ENCODE measurements around the gene MISFA.
"Not testable (repeated sequence)": the region's sequence is repeated elsewhere in the genome, so short reads cannot be mapped to it uniquely, and the experiment has no call there.

Gene MISFA

GRCh38 chr11:18588297-18589252 is 11.0 kb upstream of the MISFA start, which contains the start of gene UEVLD:
TSS of gene UEVLD (minus strand) at chr11:18588734. CDS start at chr11:18588654, 80 bp downstream.
- ATAC-seq (ENCODE audit: low read depth) (peak; percentile 81), DNase-seq (ENCODE audit: low spot score) (peak; percentile 87)
- Histone ChIP-seq H3K9me3 (ENCODE audit: severe bottlenecking) (no peaks in the 10 kb centered on the region), H3K4me1 (ENCODE audit: insufficient read depth, poor library complexity, severe bottlenecking) (peaks cover 13% of the 10 kb centered on the region), H3K27ac (ENCODE audit: poor library complexity, severe bottlenecking) (peak within 1 kb of the TSS; percentile 43), H3K27me3 (ENCODE audit: insufficient read depth, poor library complexity, severe bottlenecking) (no peaks in the 10 kb centered on the region), H3K4me3 (ENCODE audit: severe bottlenecking) (peak within 1 kb of the TSS; percentile 75), H3K36me3 (ENCODE audit: low read depth) (peaks cover 4% of the 10 kb centered on the region)
- no peak for TF ChIP-seq CTCF (IDR thresholded peaks at IDR 0.05; ENCODE audit: poor library complexity, severe bottlenecking)

DNA sequence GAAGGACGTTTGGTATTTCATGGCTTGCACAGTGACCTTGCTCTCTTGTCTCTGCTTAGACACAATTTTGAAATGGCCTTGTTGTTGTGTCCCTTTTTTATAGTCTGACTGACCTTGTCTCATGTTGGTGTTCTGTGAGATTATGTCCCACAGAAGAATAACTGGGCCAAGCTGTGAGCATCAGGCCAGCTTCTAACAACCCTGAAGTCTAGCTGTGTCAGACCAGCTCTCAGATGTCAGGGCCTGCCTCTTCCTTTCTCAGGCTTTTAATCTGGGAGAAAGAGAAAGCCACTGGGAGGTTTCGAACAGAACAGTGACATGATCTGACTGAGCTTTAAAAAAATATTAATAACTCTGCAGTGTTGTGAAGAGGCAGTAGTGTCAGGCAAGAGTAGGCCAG is 9.0 kb upstream of the MISFA start:
- no peaks in the 10 kb centered on the region for H3K27me3 ChIP-seq (ENCODE audit: insufficient read depth, poor library complexity, severe bottlenecking)
- H3K27ac ChIP-seq (ENCODE audit: poor library complexity, severe bottlenecking), result no peak overlapping the region
- peaks cover 8% of the 10 kb centered on the region for H3K36me3 ChIP-seq (ENCODE audit: low read depth)
- ATAC-seq (ENCODE audit: low read depth) (no peak), DNase-seq (ENCODE audit: low spot score) (no peak)
- H3K4me1 ChIP-seq (ENCODE audit: insufficient read depth, poor library complexity, severe bottlenecking), result peaks cover 22% of the 10 kb centered on the region
- TF ChIP-seq CTCF (IDR thresholded peaks at IDR 0.05; ENCODE audit: poor library complexity, severe bottlenecking), result no peak
- H3K9me3 ChIP-seq (ENCODE audit: severe bottlenecking), result no peaks in the 10 kb centered on the region
- H3K4me3 ChIP-seq (ENCODE audit: severe bottlenecking), result no peak overlapping the region

DNA sequence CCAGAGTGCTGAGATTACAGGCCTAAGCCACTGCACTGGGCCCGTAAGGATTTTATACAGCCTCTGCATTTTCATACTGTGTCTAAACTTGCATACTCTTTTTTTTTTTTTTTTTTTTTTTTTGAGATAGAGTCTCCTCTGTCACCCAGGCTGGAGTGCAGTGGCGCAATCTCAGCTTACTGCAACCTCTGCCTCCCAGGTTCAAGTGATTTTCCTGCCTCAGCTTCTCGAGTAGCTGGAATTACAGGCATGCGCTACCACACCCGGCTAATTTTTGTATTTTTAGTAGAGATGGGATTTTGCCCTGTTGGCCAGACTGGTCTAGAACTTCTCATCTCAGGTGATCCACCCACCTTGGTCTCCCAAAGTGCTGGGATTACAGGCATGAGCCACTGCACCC is 5.5 kb upstream of the MISFA start:
- H3K4me3 ChIP-seq (ENCODE audit: severe bottlenecking); H3K27ac ChIP-seq (ENCODE audit: poor library complexity, severe bottlenecking); ATAC-seq (ENCODE audit: low read depth); DNase-seq (ENCODE audit: low spot score); H3K27me3 ChIP-seq (ENCODE audit: insufficient read depth, poor library complexity, severe bottlenecking); H3K9me3 ChIP-seq (ENCODE audit: severe bottlenecking); H3K36me3 ChIP-seq (ENCODE audit: low read depth): not testable (repeated sequence)
- peaks cover 25% of the 10 kb centered on the region for H3K4me1 ChIP-seq (ENCODE audit: insufficient read depth, poor library complexity, severe bottlenecking)

DNA sequence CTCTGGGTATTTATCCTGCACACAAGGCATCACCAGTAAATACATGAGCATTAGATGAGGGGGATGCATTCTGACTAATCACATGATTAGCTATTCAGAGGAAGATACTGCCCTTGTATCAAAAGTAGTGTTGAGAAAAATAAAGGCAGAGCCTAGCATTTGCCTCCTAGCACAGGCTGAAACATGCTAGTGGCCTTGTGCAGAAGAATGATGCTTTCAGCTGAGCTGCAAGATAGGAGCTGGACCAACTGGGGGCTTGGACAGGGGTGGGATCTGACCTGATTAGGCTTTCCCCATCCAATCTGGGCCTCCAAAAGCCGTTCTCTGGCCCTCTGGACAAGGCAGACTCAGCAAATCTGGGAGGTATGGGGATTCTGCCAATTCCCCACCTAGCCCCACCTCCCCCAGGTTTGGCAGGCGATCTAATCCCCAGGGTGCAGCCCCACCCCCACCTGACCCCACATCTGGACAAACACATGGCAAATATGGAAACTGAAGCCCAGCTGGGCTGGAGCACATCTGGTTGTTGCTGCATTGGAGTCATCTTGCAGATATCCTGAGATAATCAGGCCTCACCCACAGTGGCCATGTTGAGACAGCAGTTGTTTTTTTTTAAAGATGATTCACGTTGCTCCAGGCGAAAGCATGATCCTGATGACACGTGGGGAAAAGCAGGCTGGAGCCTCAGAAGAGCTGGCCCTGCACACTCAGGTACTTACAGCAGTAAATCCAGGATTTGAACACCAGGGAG is 4.4 kb upstream of the MISFA start:
- no peak overlapping the region for H3K4me3 ChIP-seq (ENCODE audit: severe bottlenecking)

More for the DNA sequence above, 4.4 kb upstream of the MISFA start:
- H3K27ac ChIP-seq (ENCODE audit: poor library complexity, severe bottlenecking), result peak overlapping the region; percentile 33
- H3K36me3 ChIP-seq (ENCODE audit: low read depth), result peaks cover 7% of the 10 kb centered on the region; the same call in 1 of the 2 replicates
- ATAC-seq (ENCODE audit: low read depth) (peak; percentile 90), DNase-seq (ENCODE audit: low spot score) (no peak)
- peaks cover 17% of the 10 kb centered on the region for H3K4me1 ChIP-seq (ENCODE audit: insufficient read depth, poor library complexity, severe bottlenecking)
- H3K9me3 ChIP-seq (ENCODE audit: severe bottlenecking), result no peaks in the 10 kb centered on the region
- TF ChIP-seq CTCF (IDR thresholded peaks at IDR 0.05; ENCODE audit: poor library complexity, severe bottlenecking), result no peak
- H3K27me3 ChIP-seq (ENCODE audit: insufficient read depth, poor library complexity, severe bottlenecking), result no peaks in the 10 kb centered on the region

Measured in RWPE2 (cell line).